ENCODE data around the gene ERN2.
"Not testable (repeated sequence)": the region's sequence is repeated elsewhere in the genome, so short reads cannot be mapped to it uniquely, and the experiment has no call there.

ERN2 gene

GRCh38 chr16:23712976-23713375, at the start of gene ERN2:
Gene ERN2 (minus strand): TSS chr16:23713222. CDS start chr16:23713187, 35 bp downstream.
- DNase-seq (ENCODE audit: low spot score) = no peak

GRCh38 chr16:23757937-23758619, 45.1 kb upstream of the ERN2 start:
- no peak for DNase-seq (ENCODE audit: low spot score)

- DNase-seq (ENCODE audit: low spot score) = no peak
Observed at GRCh38 chr16:23757116-23757515, 44.1 kb upstream of the ERN2 start.

GRCh38 chr16:23755484-23755809, 42.4 kb upstream of the ERN2 start:
- no peak for DNase-seq (ENCODE audit: low spot score)

- DNase-seq (ENCODE audit: low spot score) = no peak
Observed at GRCh38 chr16:23754594-23755483, 41.8 kb upstream of the ERN2 start, which contains the start of gene CHP2. Gene CHP2 (plus strand): TSS chr16:23755026. CDS start chr16:23755050, 24 bp downstream.

- no peak for DNase-seq (ENCODE audit: low spot score)
Observed at GRCh38 chr16:23753908-23754593, 41.0 kb upstream of the ERN2 start.

- DNase-seq (ENCODE audit: low spot score) = not testable (repeated sequence)
Observed at GRCh38 chr16:23751053-23751452, 38.0 kb upstream of the ERN2 start.

- DNase-seq (ENCODE audit: low spot score) = no peak
Observed at GRCh38 chr16:23748630-23749029, 35.6 kb upstream of the ERN2 start.

- DNase-seq (ENCODE audit: low spot score) = no peak
Observed at GRCh38 chr16:23745263-23745662, 32.2 kb upstream of the ERN2 start.

GRCh38 chr16:23742766-23743165, 29.7 kb upstream of the ERN2 start:
- DNase-seq (ENCODE audit: low spot score) = no peak

GRCh38 chr16:23741675-23742303, 28.8 kb upstream of the ERN2 start:
- DNase-seq (ENCODE audit: low spot score) = no peak

- no peak for DNase-seq (ENCODE audit: low spot score)
Observed at GRCh38 chr16:23739516-23739915, 26.5 kb upstream of the ERN2 start.

GRCh38 chr16:23737423-23738028, 24.5 kb upstream of the ERN2 start:
- not testable (repeated sequence) for DNase-seq (ENCODE audit: low spot score)

- DNase-seq (ENCODE audit: low spot score) = no peak
Observed at GRCh38 chr16:23734176-23734893, 21.3 kb upstream of the ERN2 start.

- DNase-seq (ENCODE audit: low spot score) = no peak
Observed at GRCh38 chr16:23729503-23730424, 16.7 kb upstream of the ERN2 start.

GRCh38 chr16:23728112-23728477, 15.1 kb upstream of the ERN2 start:
- DNase-seq (ENCODE audit: low spot score) = no peak

- DNase-seq (ENCODE audit: low spot score) = no peak
Observed at GRCh38 chr16:23726710-23727109, 13.7 kb upstream of the ERN2 start.

GRCh38 chr16:23724785-23725131, 11.7 kb upstream of the ERN2 start:
- no peak for DNase-seq (ENCODE audit: low spot score)

GRCh38 chr16:23724096-23724784, 11.2 kb upstream of the ERN2 start:
- no peak for DNase-seq (ENCODE audit: low spot score)
